Esophagus squamous epithelium (tissue), 5 donors: ENCODE data around the gene CDC42SE1. TPM values are rescaled to one million over a fixed set of nuclear protein-coding genes. Genes with fewer than 3 reads are reported as not detected.

Source experiments
- DNase-seq: peaks from one replicate; lab custom pipeline; 2025; lab: John Stamatoyannopoulos, UW
- H3K27ac ChIP-seq, 4 donors: fragments of 200-600 bp; sonication (generic); one replicate each; pipeline ENCODE4 v1.5.1; 2016 to 2019; ENCODE audit warnings: mild to moderate bottlenecking in 1 of 4
- H3K27me3 ChIP-seq, 4 donors: fragments of 200-600 bp; sonication (generic); 1 replicate in 3 of 4; 2 replicates in 1 of 4; pipeline versions ENCODE4 v1.5.1 to v1.6.0; 2017 to 2021; ENCODE audit warnings: antibody characterized with exemption in 1 of 4
- H3K36me3 ChIP-seq, 3 donors: fragments of 200-600 bp; sonication (generic); one replicate each; pipeline ENCODE4 v1.5.1; 2016 to 2019
- H3K4me1 ChIP-seq, 3 donors: fragments of 200-600 bp; sonication (generic); one replicate each; pipeline ENCODE4 v1.5.1; 2017 to 2019
- H3K4me3 ChIP-seq, 4 donors: fragments of 200-600 bp; sonication (generic); 1 replicate in 3 of 4; 2 replicates in 1 of 4; pipeline ENCODE4 v1.5.1; 2016 to 2019; ENCODE audit warnings: mild to moderate bottlenecking in 2 of 4, moderate library complexity in 1 of 4
- H3K9me3 ChIP-seq, 3 donors: fragments of 200-600 bp; sonication (generic); one replicate each; pipeline ENCODE4 v1.5.1; 2016 to 2019
- CTCF ChIP-seq, 6 experiments: fragments of 450-650 bp in 4 of 6; fragments of 200-600 bp in 2 of 6; sonication (generic) in 2 of 6; IDR thresholded peaks; one replicate each; pipeline ENCODE4 v1.5.1; 2016 to 2019; ENCODE audit warnings: antibody characterized with exemption in 6 of 6, mild to moderate bottlenecking in 4 of 6, moderate library complexity in 4 of 6
- POLR2A ChIP-seq, 4 donors: fragments of 450-650 bp; IDR thresholded peaks; one replicate each; pipeline ENCODE4 v1.6.1; 2017; ENCODE audit warnings: antibody characterized with exemption in 4 of 4, mild to moderate bottlenecking in 4 of 4, moderate library complexity in 3 of 4
- WGBS, 2 donors: methylation state at CpG; one replicate each; pipeline ENCODE4 v1.1.5; 2018; 5-methylcytosine and 5-hydroxymethylcytosine counted together
- intact Hi-C: fragments of 100-400 bp; cut with DNase I; formaldehyde crosslinking; loops from one replicate; pipeline ENCODE4 v1.15.0; 2022
- total RNA-seq, 4 donors: library from RNA; depleted of rRNA; stranded (reverse); fragments of >200 nt; gene quantifications; one replicate each; pipeline ENCODE4 v1.1.0, GENCODE V29; 2016
- donor health status: DM: yes; HTN: yes; CAD: no.

CDC42SE1 gene
- total RNA-seq, 4 donors from 2014 or later, result 86.7 to 128 (median 115) TPM

DNA sequence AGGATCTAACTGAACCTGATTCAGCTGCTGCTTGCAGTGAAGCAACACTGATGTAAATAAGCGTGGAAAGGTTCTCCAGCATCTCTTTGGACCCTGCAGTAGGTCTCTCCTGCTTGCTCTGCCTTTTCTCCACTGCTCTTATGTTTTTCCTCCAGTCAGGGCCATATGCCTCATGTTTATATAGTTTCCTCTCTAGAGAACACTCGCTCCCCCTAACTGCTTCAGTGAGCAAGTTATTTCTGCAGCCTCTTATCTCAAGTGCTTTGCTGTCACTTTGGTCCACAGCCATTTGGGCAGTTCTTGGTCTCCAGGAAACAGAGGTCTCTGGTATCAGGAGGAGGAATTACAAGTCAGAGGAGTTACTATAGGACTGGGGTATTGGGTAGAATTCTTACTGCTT, 45.9 kb downstream of the CDC42SE1 start:
- Histone ChIP-seq H3K9me3 (no peaks in the 10 kb centered on the region), H3K4me1 (peaks cover 8 to 46% (median 14%) of the 10 kb centered on the region in 3 donors), H3K27ac (no peak overlapping the region), H3K36me3 (peaks cover 0 to 33% (median 0%) of the 10 kb centered on the region in 3 donors), H3K4me3 (no peak overlapping the region), H3K27me3 (no peaks in the 10 kb centered on the region)
- DNase-seq, result no peak
- WGBS, 2 donors, result 63 to 65% methylated on average over 2 of the region's 2 CpGs
- TF ChIP-seq POLR2A (IDR thresholded peaks at IDR 0.05), result no peak
- no peak for TF ChIP-seq CTCF (IDR thresholded peaks at IDR 0.05)
- intact Hi-C loops, result no loop called here

- Histone ChIP-seq H3K27ac (no peak overlapping the region), H3K4me3 (no peak overlapping the region), H3K36me3 (peaks cover 0 to 27% (median 0%) of the 10 kb centered on the region in 3 donors), H3K9me3 (no peaks in the 10 kb centered on the region), H3K4me1 (peaks cover 8 to 49% (median 15%) of the 10 kb centered on the region in 3 donors), H3K27me3 (no peaks in the 10 kb centered on the region)
- 92 to 95% methylated on average over 13 to 14 of the region's 14 CpGs for WGBS, 2 donors
- intact Hi-C loops, result no loop called here
- TF ChIP-seq CTCF (IDR thresholded peaks at IDR 0.05), result no peak
- no peak for DNase-seq
Measured at GRCh38 chr1:151012684-151013471, 46.5 kb downstream of the CDC42SE1 start.

DNA sequence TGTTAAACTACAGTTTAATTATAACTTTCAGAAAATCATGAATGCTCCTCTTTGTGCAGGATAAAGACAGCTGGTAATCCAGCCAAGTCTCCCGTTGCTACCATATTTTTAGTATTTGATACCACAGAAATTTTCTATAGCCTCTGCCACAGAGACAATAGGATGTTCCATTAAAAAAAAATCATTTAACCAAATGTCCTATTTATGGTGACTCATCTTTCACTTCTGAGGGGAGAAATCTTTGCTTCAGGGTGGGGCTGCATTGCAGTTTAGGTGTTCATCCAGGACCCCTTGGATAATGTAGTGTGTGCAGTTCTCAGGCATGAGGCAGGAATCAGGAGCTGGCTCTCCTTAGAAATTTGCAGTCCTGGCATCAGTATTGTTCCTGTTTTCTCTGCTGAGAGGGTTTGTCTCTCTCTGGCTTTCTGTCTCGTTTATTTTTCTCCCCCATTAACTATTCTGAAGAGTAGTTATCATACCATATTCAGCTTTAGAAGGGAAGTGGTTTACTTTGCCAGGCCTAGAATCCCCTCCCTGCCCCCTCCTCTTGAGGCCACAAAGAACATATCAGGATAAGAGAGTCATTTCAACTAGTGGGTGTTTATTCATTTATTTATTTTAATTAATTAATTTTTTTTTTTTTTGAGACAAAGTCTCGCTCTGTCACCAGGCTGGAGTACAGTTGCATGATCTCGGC, 48.1 kb downstream of the CDC42SE1 start:
- Histone ChIP-seq H3K4me1 (peaks cover 22 to 62% (median 26%) of the 10 kb centered on the region in 3 donors), H3K36me3 (peaks cover 0 to 21% (median 0%) of the 10 kb centered on the region in 3 donors), H3K27me3 (no peaks in the 10 kb centered on the region), H3K4me3 (no peak overlapping the region), H3K9me3 (no peaks in the 10 kb centered on the region), H3K27ac (no peak overlapping the region)
- DNase-seq, result no peak
- intact Hi-C loops, result no loop called here
- TF ChIP-seq CTCF (IDR thresholded peaks at IDR 0.05) (no peak), POLR2A (IDR thresholded peaks at IDR 0.05) (no peak)
- 60 to 65% methylated on average over 4 of the region's 4 CpGs for WGBS, 2 donors

DNA sequence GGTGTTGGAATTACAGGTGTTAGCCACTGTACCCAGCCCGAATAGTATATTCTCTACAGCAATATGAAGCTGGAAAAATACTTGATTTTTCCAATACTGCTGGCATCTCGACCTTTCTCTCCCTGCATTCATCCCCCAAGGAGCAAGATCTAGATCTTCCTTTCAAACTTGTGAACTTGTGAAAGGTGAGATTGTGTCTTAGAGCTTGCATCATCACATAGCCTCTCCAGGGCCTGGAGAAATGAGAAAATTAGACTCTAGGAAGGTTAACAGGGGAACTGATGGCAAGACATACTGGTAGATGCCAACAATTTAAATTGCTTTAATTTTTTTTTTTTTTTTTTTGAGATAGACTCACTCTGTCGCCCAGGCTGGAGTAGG, 49.1 kb downstream of the CDC42SE1 start:
- Histone ChIP-seq H3K27ac (no peak overlapping the region), H3K36me3 (peaks cover 0 to 21% (median 0%) of the 10 kb centered on the region in 3 donors), H3K27me3 (no peaks in the 10 kb centered on the region), H3K4me3 (no peak overlapping the region), H3K9me3 (no peaks in the 10 kb centered on the region), H3K4me1 (peaks cover 27 to 72% (median 28%) of the 10 kb centered on the region in 3 donors)
- TF ChIP-seq CTCF (IDR thresholded peaks at IDR 0.05), result no peak
- TF ChIP-seq POLR2A (IDR thresholded peaks at IDR 0.05), result no peak
- no peak for DNase-seq
- WGBS, 2 donors, result 80% methylated on average over 2 to 3 of the region's 3 CpGs
- intact Hi-C loops, result no loop called here
